ENCODE results near the gene ARHGAP42.

DNA sequence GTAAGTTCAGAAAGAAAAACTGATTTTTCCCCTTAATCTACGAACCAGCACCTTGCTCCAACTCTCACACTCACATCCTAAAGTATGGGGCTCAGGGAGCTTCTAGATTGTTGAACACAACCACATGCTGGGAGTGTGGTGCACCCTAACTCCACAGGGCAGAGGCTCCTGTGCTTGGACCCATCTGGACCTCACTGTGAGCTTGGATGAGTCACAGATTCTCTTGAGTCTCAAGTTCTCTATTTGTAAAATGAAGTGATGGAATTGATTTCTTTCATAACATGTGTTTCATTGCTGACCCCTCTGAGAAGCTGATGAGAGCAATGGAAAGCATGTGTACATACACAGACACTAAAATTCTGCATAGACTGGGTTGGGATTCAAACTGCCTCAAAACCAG lies 332.8 kb downstream of the ARHGAP42 start:
- no peak for TF ChIP-seq POLR2A (IDR thresholded peaks at IDR 0.05)
- TF ChIP-seq, protein P1, sequence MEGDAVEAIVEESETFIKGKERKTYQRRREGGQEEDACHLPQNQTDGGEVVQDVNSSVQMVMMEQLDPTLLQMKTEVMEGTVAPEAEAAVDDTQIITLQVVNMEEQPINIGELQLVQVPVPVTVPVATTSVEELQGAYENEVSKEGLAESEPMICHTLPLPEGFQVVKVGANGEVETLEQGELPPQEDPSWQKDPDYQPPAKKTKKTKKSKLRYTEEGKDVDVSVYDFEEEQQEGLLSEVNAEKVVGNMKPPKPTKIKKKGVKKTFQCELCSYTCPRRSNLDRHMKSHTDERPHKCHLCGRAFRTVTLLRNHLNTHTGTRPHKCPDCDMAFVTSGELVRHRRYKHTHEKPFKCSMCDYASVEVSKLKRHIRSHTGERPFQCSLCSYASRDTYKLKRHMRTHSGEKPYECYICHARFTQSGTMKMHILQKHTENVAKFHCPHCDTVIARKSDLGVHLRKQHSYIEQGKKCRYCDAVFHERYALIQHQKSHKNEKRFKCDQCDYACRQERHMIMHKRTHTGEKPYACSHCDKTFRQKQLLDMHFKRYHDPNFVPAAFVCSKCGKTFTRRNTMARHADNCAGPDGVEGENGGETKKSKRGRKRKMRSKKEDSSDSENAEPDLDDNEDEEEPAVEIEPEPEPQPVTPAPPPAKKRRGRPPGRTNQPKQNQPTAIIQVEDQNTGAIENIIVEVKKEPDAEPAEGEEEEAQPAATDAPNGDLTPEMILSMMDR (IDR thresholded peaks at IDR 0.05) = no peak
- no peak for TF ChIP-seq POLR2AphosphoS5 (IDR thresholded peaks at IDR 0.05)

All from stomach (tissue), 4 donors.